Activated CD8-positive, alpha-beta T cell treated with anti-CD3 and anti-CD28 coated beads, Interleukin-2, amount 10 ng/mL, durations not matched to agents 7 days and 5 days (primary cell): Measurements from ENCODE around the gene ATXN1. TPM values are rescaled to one million over a fixed set of nuclear protein-coding genes. Genes with fewer than 3 reads are reported as not detected.
A peak's percentile ranks its signal among the peaks of the same experiment; 100 is the strongest.
"Not testable (repeated sequence)": the region's sequence is repeated elsewhere in the genome, so short reads cannot be mapped to it uniquely, and the experiment has no call there.

Experiments used
- ATAC-seq: fragments of 150-1000 bp; cut with Tn5 transposase; one replicate; pipeline ENCODE4 v1.10.0; 2021; ENCODE audit warnings: moderate library complexity
- CTCF ChIA-PET: fragments of 350-600 bp; sonication (Branson Sonifier 250); formaldehyde crosslinking; loops from one replicate; lab custom pipeline; 2021; ENCODE audit warnings: antibody characterized with exemption; lab: Charles Lee
- POLR2A ChIA-PET: fragments of 350-600 bp; sonication (Branson Sonifier 250); formaldehyde crosslinking; loops from one replicate; lab custom pipeline; 2021; ENCODE audit warnings: antibody characterized with exemption; lab: Charles Lee
- DNase-seq: peaks from one replicate; pipeline ENCODE4 v3.0.0-alpha.2; 2020
- H3K27ac Mint-ChIP-seq: one replicate; pipeline ENCODE4 v1.8.0; 2021; ENCODE audit warnings: mild to moderate bottlenecking, mixed read lengths
- H3K27me3 Mint-ChIP-seq: one replicate; pipeline ENCODE4 v1.8.0; 2021; ENCODE audit warnings: low read depth, mixed read lengths
- H3K36me3 Mint-ChIP-seq: one replicate; pipeline ENCODE4 v1.8.0; 2021; ENCODE audit warnings: low read depth, mixed read lengths
- H3K4me1 Mint-ChIP-seq: one replicate; pipeline ENCODE4 v1.8.0; 2021; ENCODE audit warnings: low read depth, mixed read lengths
- H3K4me3 Mint-ChIP-seq: one replicate; pipeline ENCODE4 v1.8.0; 2021; ENCODE audit warnings: mild to moderate bottlenecking, mixed read lengths
- H3K9me3 Mint-ChIP-seq: one replicate; pipeline ENCODE4 v1.8.0; 2022; ENCODE audit warnings: mixed read lengths; ENCODE audit not compliant: insufficient read depth
- total RNA-seq, 2 experiments: library from RNA; stranded (reverse); gene quantifications; one replicate each; pipeline ENCODE4 v1.2.3, GENCODE V29; 2021

The ATXN1 gene
- total RNA-seq, 2 experiments from 2014 or later: 36.7 to 42.9 TPM

GRCh38 chr6:16623029-16623653 is 138.1 kb downstream of the ATXN1 start:
- H3K9me3 Mint-ChIP-seq: no peaks in the 10 kb centered on the region
- no peak overlapping the region for H3K4me3 Mint-ChIP-seq
- peaks cover 7% of the 10 kb centered on the region for H3K36me3 Mint-ChIP-seq
- ATAC-seq: no peak
- POLR2A ChIA-PET: no interaction called here
- H3K27ac Mint-ChIP-seq: no peak overlapping the region
- CTCF ChIA-PET: interaction anchor here (0.8 to 2.0 kb wide), 2 partner anchors 56 to 138 kb away, joined by 3 to 5 read pairs; partner anchors contain the start of gene ATXN1
- H3K27me3 Mint-ChIP-seq: no peaks in the 10 kb centered on the region
- DNase-seq: no peak
- peaks cover 39% of the 10 kb centered on the region for H3K4me1 Mint-ChIP-seq

- H3K9me3 Mint-ChIP-seq: no peaks in the 10 kb centered on the region
- H3K36me3 Mint-ChIP-seq: peaks cover 2% of the 10 kb centered on the region
- ChIA-PET CTCF (interaction anchor here (2.0 kb wide), 1 partner anchor 139 kb away, joined by 5 read pairs; the partner anchor contains the start of gene ATXN1), POLR2A (no interaction called here)
- H3K4me3 Mint-ChIP-seq: no peak overlapping the region
- ATAC-seq (no peak), DNase-seq (no peak)
- H3K4me1 Mint-ChIP-seq: peaks cover 41% of the 10 kb centered on the region
- H3K27ac Mint-ChIP-seq: no peak overlapping the region
- H3K27me3 Mint-ChIP-seq: no peaks in the 10 kb centered on the region
Observed at GRCh38 chr6:16622193-16622592, 139.1 kb downstream of the ATXN1 start.

- peaks cover 41% of the 10 kb centered on the region for H3K4me1 Mint-ChIP-seq
Observed at GRCh38 chr6:16621002-16621401, 140.3 kb downstream of the ATXN1 start.

GRCh38 chr6:16619777-16620176 is 141.5 kb downstream of the ATXN1 start:
- Mint-ChIP-seq H3K36me3 (peaks cover 2% of the 10 kb centered on the region), H3K4me1 (peaks cover 41% of the 10 kb centered on the region), H3K27ac (peak overlapping the region; percentile 34), H3K9me3 (no peaks in the 10 kb centered on the region), H3K4me3 (no peak overlapping the region), H3K27me3 (no peaks in the 10 kb centered on the region)
- ChIA-PET CTCF (interaction anchor here (0.9 to 1.4 kb wide), 4 partner anchors 14 to 288 kb away, joined by 3 to 4 read pairs (median 4); no protein-coding TSS in a partner anchor), POLR2A (interaction anchor here (1.0 kb wide), 1 partner anchor 12 kb away, joined by 3 read pairs; no protein-coding TSS in a partner anchor)
- ATAC-seq (peak; percentile 33), DNase-seq (no peak)

More at GRCh38 chr6:16621002-16621401, 140.3 kb downstream of the ATXN1 start:
- no peaks in the 10 kb centered on the region for H3K9me3 Mint-ChIP-seq
- POLR2A ChIA-PET: no interaction called here
- CTCF ChIA-PET: interaction anchor here (1.4 to 2.0 kb wide), 2 partner anchors 141 to 289 kb away, joined by 4 to 5 read pairs; partner anchors contain the start of gene ATXN1
- no peaks in the 10 kb centered on the region for H3K27me3 Mint-ChIP-seq
- no peak overlapping the region for H3K4me3 Mint-ChIP-seq
- no peak overlapping the region for H3K27ac Mint-ChIP-seq
- H3K36me3 Mint-ChIP-seq: peaks cover 2% of the 10 kb centered on the region
- no peak for ATAC-seq
- no peak for DNase-seq

GRCh38 chr6:16618962-16619361 is 142.3 kb downstream of the ATXN1 start:
- peaks cover 41% of the 10 kb centered on the region for H3K4me1 Mint-ChIP-seq
- H3K27me3 Mint-ChIP-seq: no peaks in the 10 kb centered on the region
- ChIA-PET POLR2A (no interaction called here), CTCF (interaction anchor here (1.3 kb wide), 1 partner anchor 15 kb away, joined by 4 read pairs; no protein-coding TSS in a partner anchor)
- no peak overlapping the region for H3K4me3 Mint-ChIP-seq
- peaks cover 4% of the 10 kb centered on the region for H3K36me3 Mint-ChIP-seq
- H3K9me3 Mint-ChIP-seq: no peaks in the 10 kb centered on the region
- ATAC-seq (no peak), DNase-seq (no peak)
- H3K27ac Mint-ChIP-seq: no peak overlapping the region

- H3K27ac Mint-ChIP-seq, CTCF ChIA-PET, ATAC-seq, POLR2A ChIA-PET, H3K4me3 Mint-ChIP-seq, H3K36me3 Mint-ChIP-seq, H3K9me3 Mint-ChIP-seq, H3K27me3 Mint-ChIP-seq, DNase-seq: not testable (repeated sequence)
- peaks cover 13% of the 10 kb centered on the region for H3K4me1 Mint-ChIP-seq
Observed at GRCh38 chr6:16615215-16615614, 146.0 kb downstream of the ATXN1 start.

GRCh38 chr6:16614143-16614542 is 147.1 kb downstream of the ATXN1 start:
- H3K27me3 Mint-ChIP-seq, ATAC-seq, H3K9me3 Mint-ChIP-seq, H3K4me3 Mint-ChIP-seq, POLR2A ChIA-PET, H3K36me3 Mint-ChIP-seq, H3K27ac Mint-ChIP-seq, H3K4me1 Mint-ChIP-seq, DNase-seq, CTCF ChIA-PET: not testable (repeated sequence)

GRCh38 chr6:16613504-16613903 is 147.8 kb downstream of the ATXN1 start:
- H3K9me3 Mint-ChIP-seq, H3K27ac Mint-ChIP-seq, H3K36me3 Mint-ChIP-seq, POLR2A ChIA-PET, CTCF ChIA-PET, ATAC-seq, H3K27me3 Mint-ChIP-seq, H3K4me1 Mint-ChIP-seq, H3K4me3 Mint-ChIP-seq, DNase-seq: not testable (repeated sequence)

- ChIA-PET POLR2A (no interaction called here), CTCF (no interaction called here)
- DNase-seq (no peak), ATAC-seq (no peak)
- Mint-ChIP-seq H3K4me3 (no peak overlapping the region), H3K4me1 (peaks cover 6% of the 10 kb centered on the region), H3K27me3 (no peaks in the 10 kb centered on the region), H3K9me3 (no peaks in the 10 kb centered on the region), H3K36me3 (peaks cover 13% of the 10 kb centered on the region), H3K27ac (no peak overlapping the region)
Observed at GRCh38 chr6:16608444-16608843, 152.8 kb downstream of the ATXN1 start.

- no peak for DNase-seq
- no peak for ATAC-seq
- Mint-ChIP-seq H3K4me1 (peaks cover 38% of the 10 kb centered on the region), H3K4me3 (no peak overlapping the region), H3K27ac (no peak overlapping the region), H3K9me3 (no peaks in the 10 kb centered on the region), H3K36me3 (peaks cover 23% of the 10 kb centered on the region), H3K27me3 (no peaks in the 10 kb centered on the region)
- CTCF ChIA-PET: interaction anchor here (0.7 to 1.4 kb wide), 4 partner anchors 9 to 270 kb away, joined by 3 to 4 read pairs (median 3); no protein-coding TSS in a partner anchor
- POLR2A ChIA-PET: no interaction called here
Observed at GRCh38 chr6:16602035-16602434, 159.2 kb downstream of the ATXN1 start.

- Mint-ChIP-seq H3K4me1 (peaks cover 38% of the 10 kb centered on the region), H3K27me3 (no peaks in the 10 kb centered on the region), H3K9me3 (no peaks in the 10 kb centered on the region), H3K36me3 (peaks cover 25% of the 10 kb centered on the region), H3K27ac (no peak overlapping the region), H3K4me3 (no peak overlapping the region)
- CTCF ChIA-PET: interaction anchor here (0.7 to 1.4 kb wide), 4 partner anchors 10 to 163 kb away, joined by 3 to 8 read pairs (median 3); partner anchors contain the start of gene ATXN1
- POLR2A ChIA-PET: interaction anchor here (0.8 to 1.2 kb wide), 2 partner anchors 103 to 160 kb away, joined by 3 to 4 read pairs; partner anchors contain the start of gene ATXN1
- ATAC-seq (no peak), DNase-seq (no peak)
Observed at GRCh38 chr6:16600701-16601100, 160.6 kb downstream of the ATXN1 start.

- no peak overlapping the region for H3K4me3 Mint-ChIP-seq
- peaks cover 38% of the 10 kb centered on the region for H3K4me1 Mint-ChIP-seq
- POLR2A ChIA-PET: interaction anchor here (1.2 kb wide), 1 partner anchor 161 kb away, joined by 4 read pairs; the partner anchor contains the start of gene ATXN1
Observed at GRCh38 chr6:16600026-16600425, 161.2 kb downstream of the ATXN1 start.

More at GRCh38 chr6:16600026-16600425, 161.2 kb downstream of the ATXN1 start:
- Mint-ChIP-seq H3K27me3 (no peaks in the 10 kb centered on the region), H3K9me3 (no peaks in the 10 kb centered on the region), H3K36me3 (peaks cover 25% of the 10 kb centered on the region), H3K27ac (no peak overlapping the region)
- no peak for ATAC-seq
- no peak for DNase-seq
- CTCF ChIA-PET: interaction anchor here (1.1 kb wide), 1 partner anchor 10 kb away, joined by 3 read pairs; no protein-coding TSS in a partner anchor
